SK-MEL-5 (cell line): Measurements from ENCODE around the gene DISC1. TPM values are rescaled to one million over a fixed set of nuclear protein-coding genes. Genes with fewer than 3 reads are reported as not detected.

ENCODE experiments used
- DNase-seq: peaks from one replicate; pipeline ENCODE4 v3.0.0-alpha.2; 2016; ENCODE audit warnings: low read depth, low spot score
- in situ Hi-C: cut with HindIII; loops from 2 replicates; pipeline ENCODE4 v1.10.0; 2016; ENCODE audit warnings: low sequenced_read_pairs, high pct_unique_total_duplicates, low pct_unique_long_range_greater_than_20kb
- total RNA-seq: library from RNA; depleted of rRNA; stranded (reverse); fragments of >200 nt; shearing (Covaris generic); gene quantifications from 2 replicates; pipeline ENCODE4 v1.2.3, GENCODE V29; 2014

The DISC1 gene
- total RNA-seq, 1 experiment from 2014 or later = 5.4 TPM

DNA sequence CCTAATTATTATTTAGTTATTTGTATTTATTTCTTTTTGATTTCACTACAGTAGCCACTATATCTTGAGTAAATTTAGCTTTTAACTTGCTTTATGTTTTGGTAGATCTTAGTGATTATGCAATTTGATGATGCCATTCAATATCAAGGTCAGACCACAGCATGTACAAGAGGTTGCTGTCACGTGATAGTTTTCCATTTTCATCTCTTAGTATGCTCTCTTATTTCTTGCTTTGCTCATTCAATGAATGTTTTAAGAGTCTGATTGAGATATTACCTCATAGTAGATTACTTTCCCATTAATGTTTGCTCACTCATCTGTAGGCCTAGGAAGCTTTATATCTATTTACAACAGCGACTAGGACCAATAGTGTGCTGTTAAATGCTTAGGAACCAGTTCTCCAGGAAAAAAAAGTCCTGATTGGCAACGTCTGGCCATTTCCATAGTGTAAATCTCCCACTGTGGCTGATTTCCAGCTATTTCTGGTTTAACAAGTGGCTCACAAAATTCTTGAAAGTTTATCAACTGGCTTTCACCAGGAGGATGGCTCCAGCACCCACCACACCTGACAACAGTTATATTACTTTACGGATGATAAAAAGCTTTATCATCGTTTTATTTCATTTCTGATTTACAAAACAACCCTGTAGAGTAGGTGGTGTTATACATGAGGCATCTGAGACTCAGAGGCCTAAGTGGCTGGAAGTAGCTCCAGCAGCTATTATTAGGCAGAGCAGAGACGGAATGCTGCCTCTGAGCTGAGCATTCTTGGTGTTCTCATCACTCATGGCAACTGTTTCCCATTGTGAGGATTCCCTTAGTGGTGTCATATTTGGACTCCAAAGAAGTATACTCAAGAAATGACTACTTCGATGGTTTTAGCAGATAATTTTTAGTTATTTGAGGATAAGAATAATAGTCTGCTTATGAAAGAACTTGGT is 235.2 kb downstream of the DISC1 start:
- in situ Hi-C loops = no loop called here
- DNase-seq = no peak

DNA sequence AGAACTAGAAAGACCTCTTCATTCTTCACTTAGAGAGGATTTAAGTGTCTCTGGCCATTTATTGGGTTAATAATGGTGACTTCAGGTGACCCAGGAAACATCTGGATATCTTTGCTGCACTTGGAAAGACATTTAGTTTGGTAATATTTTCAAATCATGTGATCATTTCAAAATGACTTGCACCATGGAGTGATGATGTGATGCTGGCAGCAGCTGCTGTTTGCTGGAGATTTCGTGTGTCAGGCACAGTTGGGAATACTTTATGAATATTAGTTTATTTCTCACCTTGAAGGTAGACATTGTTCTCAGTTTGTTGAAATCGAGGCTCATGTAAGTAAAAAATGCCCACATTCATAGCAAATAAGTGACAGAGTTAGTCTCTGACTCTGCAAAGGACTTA is 236.0 kb downstream of the DISC1 start:
- DNase-seq = no peak
- in situ Hi-C loops = no loop called here

DNA sequence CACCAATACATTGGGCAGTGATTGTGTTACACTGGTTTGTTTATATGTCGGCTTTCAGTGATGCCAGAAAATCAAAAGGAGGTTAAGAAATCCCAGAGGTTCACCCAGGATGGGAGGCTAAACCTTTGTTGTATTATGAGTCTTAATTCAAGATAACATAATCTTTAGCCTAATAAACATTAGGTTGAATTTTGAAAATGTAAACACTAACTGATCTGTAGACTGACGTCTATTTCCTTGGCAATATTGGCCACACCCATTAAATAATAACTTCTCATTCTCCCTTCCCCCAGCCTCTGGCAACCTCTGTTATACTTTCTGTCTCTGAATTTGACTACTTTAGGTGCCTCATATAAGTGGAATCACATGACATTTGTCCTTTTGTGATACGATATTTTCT is 238.7 kb downstream of the DISC1 start:
- in situ Hi-C loops = no loop called here
- no peak for DNase-seq

DNA sequence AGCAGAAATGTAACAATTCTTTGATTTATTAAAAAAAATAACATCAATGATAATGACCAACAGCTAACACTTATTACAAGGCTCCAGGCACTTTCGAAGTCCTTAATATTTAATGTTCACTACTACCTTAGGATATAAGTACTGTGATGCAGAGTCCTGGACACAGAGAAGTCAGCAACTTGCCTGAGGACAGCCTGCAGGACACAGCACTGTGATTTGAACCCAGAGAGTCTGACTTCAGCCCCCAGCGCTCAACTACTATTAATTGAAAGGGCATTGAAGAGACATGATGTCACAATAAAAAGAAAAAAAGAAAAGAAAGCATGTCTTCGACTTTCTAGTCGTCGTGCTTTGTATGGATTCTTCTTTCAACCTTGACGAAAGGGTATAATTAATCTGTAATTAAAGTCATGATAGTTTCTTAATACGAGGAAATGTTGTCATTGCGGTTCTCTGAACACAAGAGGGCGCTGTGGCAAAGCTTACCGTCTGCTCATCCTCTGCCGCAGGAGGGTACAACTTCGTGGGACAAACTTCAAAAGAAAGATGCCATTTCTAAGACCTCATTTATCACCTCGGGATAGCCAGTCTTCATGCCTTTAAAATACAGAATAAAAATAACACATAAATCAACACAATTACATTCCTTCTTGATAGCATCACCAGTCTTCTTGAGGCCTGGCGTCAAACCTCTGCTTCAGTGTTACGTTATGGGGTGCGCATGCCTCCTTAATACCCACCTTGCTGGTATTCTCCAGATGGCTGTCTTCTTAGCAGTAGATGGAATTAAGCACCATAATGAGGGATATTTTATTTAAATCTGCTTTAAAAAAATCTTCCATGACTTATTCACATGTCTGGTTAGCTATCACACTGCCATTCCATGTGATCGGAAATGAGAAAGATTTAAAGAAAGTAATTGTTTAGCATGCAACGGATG is 240.1 kb downstream of the DISC1 start:
- DNase-seq = peak; percentile 70
- in situ Hi-C loops = no loop called here

DNA sequence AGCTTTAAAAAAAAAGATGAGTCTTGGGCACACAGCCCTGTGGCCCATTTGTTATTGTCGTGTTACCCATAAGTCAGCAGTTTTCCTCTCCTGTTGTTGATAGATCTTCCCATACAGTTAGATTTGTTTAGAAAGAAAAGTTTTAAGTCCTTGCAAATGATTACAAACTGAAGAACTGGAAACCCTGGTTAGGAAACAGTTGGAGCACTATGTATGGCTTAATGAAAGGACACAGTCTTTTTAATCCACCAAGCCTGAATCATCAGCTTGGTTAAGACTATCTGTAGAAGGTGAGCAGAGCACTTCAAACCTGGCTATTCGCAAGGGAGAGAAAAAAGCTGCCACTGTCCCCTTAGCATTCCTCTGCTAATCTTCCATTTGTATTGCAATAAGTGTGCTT is 241.0 kb downstream of the DISC1 start:
- in situ Hi-C loops = no loop called here
- DNase-seq = peak; percentile 54

DNA sequence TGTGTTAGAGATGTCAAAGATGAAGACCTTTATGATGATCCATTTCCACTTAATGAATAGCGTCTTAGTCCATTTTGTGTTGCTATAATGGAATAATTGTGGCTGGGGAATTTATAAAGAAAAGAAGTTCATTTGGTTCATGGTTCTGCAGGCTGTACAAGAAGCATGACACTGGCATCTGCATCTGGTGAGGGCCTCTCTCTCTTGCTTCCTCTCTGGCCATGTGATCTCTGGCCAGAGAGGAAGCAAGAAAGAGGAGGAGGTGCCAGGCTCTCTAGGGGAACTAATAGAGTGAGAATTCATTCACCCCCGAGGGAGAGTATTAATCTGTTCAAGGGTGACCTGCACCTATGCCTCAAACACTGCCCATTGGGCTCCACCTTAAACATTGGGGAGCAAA is 242.8 kb downstream of the DISC1 start:
- peak; percentile 16 for DNase-seq
- in situ Hi-C loops = no loop called here

DNA sequence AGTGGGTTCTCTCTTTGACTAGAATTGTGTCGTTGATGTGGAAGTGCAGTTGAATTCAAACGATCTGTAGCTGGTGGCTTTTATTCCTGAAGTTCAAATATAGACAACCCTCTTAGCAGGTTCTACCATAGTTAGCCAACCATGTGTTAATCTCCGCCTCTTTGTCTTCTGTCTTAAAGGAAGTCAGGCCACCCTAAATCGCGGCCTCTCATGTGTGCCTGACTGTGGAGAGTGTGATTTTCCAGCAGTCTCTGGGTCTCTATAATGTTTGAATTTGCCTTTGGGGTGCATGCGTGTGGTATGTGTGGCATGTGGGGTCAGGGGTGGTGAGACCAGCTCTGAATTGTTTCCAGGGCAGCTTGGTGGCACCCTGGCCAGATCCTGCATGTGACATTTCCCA is 244.9 kb downstream of the DISC1 start:
- in situ Hi-C loops = no loop called here
- DNase-seq = no peak

DNA sequence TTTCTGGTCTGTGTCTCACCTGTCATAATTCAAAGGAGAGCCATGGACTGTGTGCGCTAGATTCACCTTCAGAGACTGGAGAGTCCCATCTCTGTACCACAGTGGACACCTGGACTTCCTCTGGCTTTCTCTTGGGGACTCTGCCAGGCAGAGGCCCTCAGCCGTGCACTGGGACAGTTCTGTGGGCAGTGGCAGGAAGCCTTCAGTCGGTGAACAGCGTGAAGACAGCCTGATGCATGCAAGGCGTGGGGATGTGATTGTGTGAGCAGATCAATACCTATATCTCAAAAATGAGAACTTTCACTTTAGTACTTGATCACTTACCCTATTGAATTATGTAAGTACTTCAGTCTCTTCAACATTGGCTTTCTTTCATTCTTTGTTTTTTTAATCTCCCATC is 245.3 kb downstream of the DISC1 start:
- in situ Hi-C loops = no loop called here
- no peak for DNase-seq

DNA sequence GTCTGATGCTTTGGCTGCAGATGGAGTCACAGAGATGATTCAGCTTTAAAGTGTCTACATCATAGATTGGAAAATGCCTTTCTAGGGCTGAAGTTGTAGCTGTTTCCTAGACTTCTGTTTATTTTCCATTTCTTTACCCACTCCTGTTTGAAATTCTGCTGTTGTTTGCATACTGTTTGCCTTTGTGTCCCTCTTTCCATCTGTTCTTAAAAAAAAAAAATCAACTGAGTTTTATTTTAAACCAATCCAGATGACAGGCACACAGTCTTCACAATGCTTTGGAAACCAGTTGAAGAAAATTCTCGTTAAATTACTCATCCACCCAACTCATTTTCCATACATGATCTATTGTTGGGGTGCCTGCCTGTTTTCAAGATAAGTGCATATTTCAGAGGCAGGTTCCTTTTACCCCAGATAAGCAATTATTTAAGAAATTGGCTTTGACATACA is 245.9 kb downstream of the DISC1 start:
- in situ Hi-C loops = no loop called here
- DNase-seq = no peak

DNA sequence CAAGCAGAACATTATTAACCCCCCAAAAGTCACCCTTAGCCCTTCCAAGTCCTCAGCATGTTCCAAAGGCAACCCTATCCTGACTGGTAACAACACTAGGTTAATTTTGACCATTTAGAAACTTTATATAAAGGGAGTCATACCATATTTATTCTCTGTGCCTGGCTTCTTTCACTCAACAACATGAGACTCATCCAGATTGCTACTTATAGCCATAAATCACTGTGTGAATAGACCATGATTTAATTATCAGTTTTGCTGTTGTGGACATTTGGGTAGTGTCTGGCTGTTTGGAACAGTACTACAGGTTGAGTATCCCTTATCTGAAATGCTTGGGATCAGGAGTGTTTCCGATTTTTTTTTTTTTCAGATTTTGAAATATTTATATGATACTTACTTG is 252.1 kb downstream of the DISC1 start:
- in situ Hi-C loops = no loop called here
- no peak for DNase-seq

DNA sequence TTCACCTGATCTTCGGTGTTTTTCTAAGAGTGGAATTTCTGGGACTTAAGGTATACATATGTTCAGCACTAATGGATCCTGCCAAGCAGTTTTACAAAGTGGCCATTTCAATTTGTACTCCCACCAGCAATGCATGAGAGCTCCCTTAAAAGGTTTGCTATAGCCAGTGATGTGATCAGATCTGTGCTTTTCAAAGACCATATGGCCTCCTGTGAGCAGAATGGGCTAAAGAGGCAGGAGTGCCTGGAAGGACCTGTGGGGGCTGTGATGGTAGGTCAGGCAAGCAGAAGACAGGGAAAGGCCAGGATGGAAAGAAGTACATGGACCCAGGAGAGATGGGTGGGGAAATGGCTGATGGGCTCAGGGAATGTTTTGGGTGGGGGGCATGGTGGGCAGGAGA is 252.7 kb downstream of the DISC1 start:
- DNase-seq = no peak
- in situ Hi-C loops = no loop called here

DNA sequence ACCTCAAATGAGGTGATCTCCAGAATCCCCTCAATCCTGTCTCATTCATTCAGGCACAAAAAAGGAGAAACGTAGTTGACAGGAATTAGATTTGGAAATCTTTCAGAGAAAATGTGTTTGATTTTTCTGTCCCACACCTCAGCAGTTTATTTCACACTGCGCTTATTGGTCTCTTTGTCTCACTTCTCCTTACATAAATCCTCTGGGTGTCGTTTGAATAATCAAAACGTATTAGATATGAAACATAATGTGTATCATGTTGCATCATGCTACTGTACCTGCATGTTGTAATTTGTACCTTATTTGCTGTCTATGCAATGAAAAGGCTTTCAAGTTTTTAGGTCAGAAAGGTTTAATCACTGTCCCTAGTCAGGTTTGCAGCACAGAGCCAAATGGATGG is 255.7 kb downstream of the DISC1 start:
- in situ Hi-C loops = no loop called here
- no peak for DNase-seq

DNA sequence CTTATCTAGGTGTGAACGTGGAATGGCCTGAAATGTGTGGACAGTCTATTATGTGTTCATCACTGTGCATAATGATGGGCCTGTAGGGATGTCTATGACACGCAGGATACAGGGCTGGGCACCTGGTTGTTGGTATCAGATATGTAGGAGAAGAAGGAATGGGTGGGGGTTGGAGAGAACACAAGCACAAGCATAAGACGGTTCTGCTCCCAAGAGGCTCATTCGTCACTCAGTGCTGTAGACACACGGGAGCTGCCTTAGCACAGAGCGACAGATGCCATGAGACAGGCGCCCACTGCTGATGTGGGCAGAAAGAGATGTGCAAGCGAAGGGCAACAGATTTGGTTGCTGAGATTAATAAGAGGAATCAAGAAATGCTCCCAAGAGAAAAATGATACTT is 256.2 kb downstream of the DISC1 start:
- no peak for DNase-seq
- in situ Hi-C loops = no loop called here

DNA sequence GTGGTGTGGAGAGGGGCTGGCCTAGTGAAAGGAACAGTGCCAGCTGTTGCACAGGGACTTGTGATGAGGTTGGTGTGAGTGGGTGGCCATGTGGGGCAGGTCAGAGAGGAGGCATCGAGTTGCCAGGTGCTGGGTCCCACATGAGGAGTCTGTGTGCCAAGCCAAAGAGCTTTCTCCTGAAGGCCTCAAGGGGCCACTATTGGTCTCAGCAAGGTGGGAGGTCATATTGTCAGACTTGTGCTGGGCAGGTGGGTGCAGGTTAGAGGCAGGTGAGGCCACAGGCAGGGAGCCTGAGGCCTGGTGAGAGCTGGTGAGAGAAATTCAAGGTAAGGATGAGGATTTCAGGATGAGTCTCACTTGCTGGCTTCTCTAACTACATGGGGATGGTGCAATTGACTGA is 256.8 kb downstream of the DISC1 start:
- no peak for DNase-seq
- in situ Hi-C loops = no loop called here

DNA sequence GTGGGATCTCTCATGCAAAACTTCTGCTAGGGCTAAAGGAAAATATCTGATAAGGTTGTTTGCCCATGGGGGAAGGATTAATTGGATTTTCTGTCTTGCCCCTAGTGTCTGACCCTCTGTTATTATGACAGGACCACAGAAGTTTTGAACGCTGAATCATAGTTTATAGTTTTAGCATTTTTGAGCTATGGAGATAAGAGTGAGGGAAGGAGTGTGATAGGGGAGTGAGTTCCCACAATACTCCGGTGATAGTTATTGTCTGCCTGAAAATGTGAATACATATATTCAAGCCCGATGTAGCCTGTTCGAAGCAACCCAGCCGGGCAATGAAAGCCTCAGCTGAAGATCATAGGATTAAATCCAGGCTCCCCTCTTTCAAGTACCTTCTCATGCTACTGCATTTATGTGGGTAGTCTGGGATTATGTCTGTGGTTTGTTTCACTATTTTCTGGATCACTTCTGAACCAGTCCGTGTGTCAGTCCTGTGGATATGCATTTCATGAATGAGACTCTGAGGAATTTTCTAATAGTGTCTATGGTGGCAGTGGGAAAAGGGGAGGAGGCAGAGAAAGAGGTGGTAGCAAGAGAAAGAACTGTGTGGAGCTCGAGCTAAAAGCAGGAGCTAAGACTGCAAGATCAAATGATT is 258.7 kb downstream of the DISC1 start:
- DNase-seq = no peak
- in situ Hi-C loops = no loop called here

DNA sequence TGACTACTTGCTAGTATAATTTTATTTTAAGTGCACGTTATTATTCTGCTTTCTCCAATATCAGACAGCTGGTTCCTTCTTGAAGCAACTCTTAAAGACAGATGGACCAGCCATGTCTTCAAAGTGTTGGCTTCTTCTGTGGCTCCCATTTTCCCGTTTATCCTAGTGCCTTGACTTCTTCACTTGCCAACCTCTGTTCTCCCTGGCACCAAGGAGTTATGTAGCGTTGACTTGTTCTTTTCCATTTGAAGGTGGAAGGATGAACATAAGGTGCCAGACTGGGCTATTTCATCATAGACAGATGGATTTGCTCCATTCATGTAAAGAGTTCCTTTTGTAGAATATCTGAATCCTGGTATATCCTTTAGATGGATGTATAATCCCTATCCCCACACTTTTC is 260.6 kb downstream of the DISC1 start:
- no peak for DNase-seq
- in situ Hi-C loops = no loop called here

DNA sequence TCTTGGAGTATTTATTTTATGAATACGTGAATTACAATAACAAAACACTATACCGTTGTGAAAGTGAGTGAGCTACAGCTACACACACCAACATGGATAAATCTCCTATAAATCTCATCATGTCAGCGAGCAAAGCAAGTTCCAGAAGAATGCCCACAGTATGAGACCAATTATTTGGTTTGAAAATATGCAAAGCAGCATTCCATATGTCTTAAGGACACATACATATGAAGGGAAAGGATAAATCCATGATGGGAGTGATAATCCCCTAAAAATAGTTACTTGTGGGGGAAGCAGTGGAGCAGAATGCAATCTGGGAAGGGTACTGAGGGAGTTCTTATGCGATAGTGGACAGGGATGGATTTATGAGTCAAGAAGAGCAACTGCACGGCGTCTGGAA is 261.3 kb downstream of the DISC1 start:
- no peak for DNase-seq
- in situ Hi-C loops = no loop called here

DNA sequence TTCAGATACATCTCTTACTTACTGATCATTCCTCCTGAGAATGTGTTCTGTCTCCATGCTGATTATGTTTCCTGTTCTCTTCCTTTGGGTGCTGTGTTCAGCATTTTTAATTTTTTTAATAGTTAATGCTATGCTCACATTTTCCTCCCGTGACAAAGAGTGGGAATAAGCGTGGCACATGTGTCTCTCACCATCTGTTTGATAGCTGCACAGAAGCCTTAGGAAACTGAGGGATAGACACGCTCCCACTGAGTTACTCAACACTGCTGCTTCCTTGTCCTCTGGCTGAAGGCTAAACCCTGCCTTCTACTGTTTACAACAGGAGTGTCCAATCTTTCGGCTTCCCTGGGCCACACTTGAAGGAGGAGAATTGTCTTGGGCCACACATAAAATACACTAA is 264.2 kb downstream of the DISC1 start:
- DNase-seq = no peak

More for the DNA sequence above, 264.2 kb downstream of the DISC1 start:
- in situ Hi-C loops = no loop called here
